Subcutaneous abdominal adipose tissue (tissue), 5 donors: ENCODE measurements around the gene CDC14B.

Experiments
- H3K27ac ChIP-seq: one replicate; pipeline ENCODE4 v1.7.0; 2013; ENCODE audit warnings: low read depth, mild to moderate bottlenecking, inconsistent platforms, low read length, moderate library complexity
- H3K27me3 ChIP-seq, 5 donors: one replicate each; pipeline ENCODE4 v1.7.0; 2013; ENCODE audit warnings: low read length in 5 of 5, inconsistent platforms in 1 of 5; ENCODE audit not compliant: control insufficient read depth in 5 of 5, insufficient read depth in 4 of 5
- H3K36me3 ChIP-seq, 5 donors: one replicate each; pipeline ENCODE4 v1.7.0; 2013; ENCODE audit warnings: low read length in 5 of 5; ENCODE audit not compliant: control insufficient read depth in 5 of 5, insufficient read depth in 5 of 5
- H3K4me1 ChIP-seq, 5 donors: one replicate each; pipeline ENCODE4 v1.7.0; 2013; ENCODE audit warnings: low read length in 5 of 5, mild to moderate bottlenecking in 3 of 5, moderate library complexity in 1 of 5; ENCODE audit not compliant: control insufficient read depth in 5 of 5, insufficient read depth in 5 of 5
- H3K4me3 ChIP-seq, 5 donors: one replicate each; pipeline ENCODE4 v1.7.0; 2013; ENCODE audit warnings: low read length in 5 of 5, low read depth in 1 of 5
- H3K9ac ChIP-seq, 5 donors: one replicate each; pipeline ENCODE4 v1.7.0; 2013; ENCODE audit warnings: low read length in 5 of 5, mild to moderate bottlenecking in 4 of 5, moderate library complexity in 3 of 5
- H3K9me3 ChIP-seq, 5 donors: one replicate each; pipeline ENCODE4 v1.7.0; 2013; ENCODE audit warnings: low read length in 5 of 5; ENCODE audit not compliant: control insufficient read depth in 5 of 5
- donor health status: healthy.
- donor health status: healthy.
- donor health status: healthy.
- donor health status: healthy.
- donor health status: healthy.

The CDC14B gene

DNA sequence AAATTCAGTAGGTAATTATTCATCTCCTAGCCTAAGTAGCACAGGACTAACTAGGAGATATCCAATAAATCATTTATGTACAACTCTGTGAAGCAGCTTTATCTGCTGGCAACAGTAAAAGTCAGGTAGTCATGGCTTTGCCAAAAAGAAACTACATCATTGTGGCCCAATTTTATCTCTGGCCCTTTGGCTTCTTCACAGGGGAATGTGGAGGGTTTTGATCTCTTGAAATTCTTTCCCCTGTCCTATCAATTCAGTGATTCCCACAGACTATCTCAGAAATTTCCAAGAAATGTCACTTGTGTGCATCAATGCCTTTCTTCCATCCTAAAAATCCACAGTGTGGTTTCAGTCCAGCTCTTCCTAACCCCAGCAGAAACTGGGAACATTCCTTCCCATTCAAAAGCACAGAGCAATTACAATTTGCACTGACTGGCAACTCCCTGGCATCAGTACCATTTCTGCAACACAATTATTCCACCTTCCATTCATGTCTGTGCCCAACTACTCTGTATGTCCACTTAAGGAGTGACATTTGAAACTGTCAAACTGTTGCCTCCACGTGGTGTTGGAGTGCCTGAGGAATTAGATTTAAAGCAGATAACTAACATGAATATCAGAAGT, 6.6 kb downstream of the CDC14B start:
- Histone ChIP-seq H3K9me3 (no peaks in the 10 kb centered on the region), H3K9ac (no peak overlapping the region), H3K4me1 (peaks cover 2 to 25% (median 8%) of the 10 kb centered on the region in 5 donors), H3K36me3 (no peaks in the 10 kb centered on the region), H3K27me3 (no peaks in the 10 kb centered on the region), H3K4me3 (no peak overlapping the region), H3K27ac (peak overlapping the region; percentile 3)

DNA sequence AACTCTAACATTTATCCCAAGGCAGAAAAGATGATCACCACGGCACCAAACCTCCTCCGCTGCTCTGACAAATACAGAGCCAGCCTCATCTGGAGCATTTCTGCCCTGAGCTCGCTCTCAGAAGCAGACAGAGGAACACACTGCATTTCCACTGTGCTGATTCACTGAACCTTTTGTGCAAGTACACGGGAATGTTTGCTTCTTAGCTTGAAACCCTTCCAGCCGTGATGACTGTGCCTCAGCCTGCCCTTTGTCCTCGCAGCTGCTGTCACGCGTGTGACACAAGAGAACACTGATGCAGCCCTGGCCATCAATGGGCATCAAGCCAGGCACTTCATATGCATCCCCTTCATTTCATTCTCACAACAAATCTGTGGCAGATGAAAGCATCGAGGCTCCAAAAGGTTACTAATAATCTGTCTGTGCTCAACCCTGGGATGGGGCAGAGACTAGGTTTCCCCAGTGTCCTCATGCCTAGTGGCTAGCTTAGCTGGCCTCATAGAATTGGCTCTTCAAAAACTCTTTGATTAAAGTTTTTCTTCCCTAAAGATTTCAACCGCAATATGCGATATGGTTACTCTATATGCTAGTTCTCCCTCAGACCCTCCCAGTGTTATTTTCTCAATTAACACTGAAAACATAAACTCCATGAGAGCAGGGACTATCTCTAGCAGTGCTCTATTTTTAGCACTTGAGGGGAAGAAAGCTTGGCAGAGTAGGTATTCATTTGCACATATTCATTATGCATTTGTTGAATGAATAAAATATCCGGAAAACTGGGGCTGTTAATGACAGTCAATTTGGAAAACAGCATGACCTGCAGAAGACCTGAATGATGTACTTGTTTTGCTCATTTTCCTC, 7.3 kb downstream of the CDC14B start:
- Histone ChIP-seq H3K36me3 (no peaks in the 10 kb centered on the region), H3K4me1 (peaks cover 2 to 23% (median 5%) of the 10 kb centered on the region in 5 donors), H3K9me3 (no peaks in the 10 kb centered on the region), H3K27ac (peak overlapping the region; percentile 55), H3K4me3 (peak overlapping the region in 1 of 5 donors; percentile 41), H3K9ac (peak overlapping the region in 1 of 5 donors; percentile 72), H3K27me3 (no peaks in the 10 kb centered on the region)

DNA sequence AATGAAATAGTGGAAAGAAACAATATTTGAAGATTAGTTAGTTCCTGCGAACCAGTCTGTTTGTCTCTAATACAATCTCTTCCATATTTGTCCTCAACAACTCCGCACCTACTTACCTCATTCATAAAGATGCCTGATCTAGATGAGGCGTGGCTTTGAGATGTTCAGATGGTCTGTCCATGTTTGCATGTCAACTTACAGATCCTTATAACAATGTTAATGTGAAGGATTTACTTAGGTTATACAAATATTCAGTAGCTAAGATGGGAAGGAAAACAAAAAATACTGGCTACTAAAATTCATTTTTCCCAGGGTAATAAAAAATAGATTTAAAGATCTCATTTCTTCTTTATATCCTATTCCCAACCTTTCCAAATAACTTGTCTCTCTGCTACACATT, 8.3 kb downstream of the CDC14B start:
- H3K9ac ChIP-seq = no peak overlapping the region
- no peaks in the 10 kb centered on the region for H3K36me3 ChIP-seq
- peak overlapping the region; percentile 55 for H3K27ac ChIP-seq
- H3K9me3 ChIP-seq = no peaks in the 10 kb centered on the region
- no peaks in the 10 kb centered on the region for H3K27me3 ChIP-seq
- H3K4me3 ChIP-seq = no peak overlapping the region
- H3K4me1 ChIP-seq = peaks cover 2 to 23% (median 5%) of the 10 kb centered on the region in 5 donors

DNA sequence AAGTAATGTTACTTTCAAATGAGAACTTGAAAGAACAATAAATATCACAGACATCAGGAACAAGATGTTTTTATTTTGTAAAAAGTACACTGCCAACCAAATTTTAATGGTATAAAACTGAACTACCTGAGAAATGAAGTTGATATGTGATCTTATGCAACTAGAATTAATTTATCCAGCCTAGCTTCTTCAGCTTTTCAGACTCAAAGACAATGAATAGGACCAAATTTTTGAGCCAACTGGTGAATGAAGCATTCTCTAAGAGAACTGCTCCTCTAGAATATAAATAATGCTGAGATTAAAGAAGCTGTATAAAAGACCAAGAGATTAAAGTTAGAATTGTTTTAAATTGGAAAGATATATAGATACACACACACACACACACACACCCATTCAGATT, 9.9 kb downstream of the CDC14B start:
- H3K9ac ChIP-seq = no peak overlapping the region
- no peaks in the 10 kb centered on the region for H3K36me3 ChIP-seq
- H3K27ac ChIP-seq = no peak overlapping the region
- H3K4me3 ChIP-seq = no peak overlapping the region
- H3K4me1 ChIP-seq = peaks cover 2 to 17% (median 5%) of the 10 kb centered on the region in 5 donors
- H3K27me3 ChIP-seq = no peaks in the 10 kb centered on the region
- no peaks in the 10 kb centered on the region for H3K9me3 ChIP-seq

DNA sequence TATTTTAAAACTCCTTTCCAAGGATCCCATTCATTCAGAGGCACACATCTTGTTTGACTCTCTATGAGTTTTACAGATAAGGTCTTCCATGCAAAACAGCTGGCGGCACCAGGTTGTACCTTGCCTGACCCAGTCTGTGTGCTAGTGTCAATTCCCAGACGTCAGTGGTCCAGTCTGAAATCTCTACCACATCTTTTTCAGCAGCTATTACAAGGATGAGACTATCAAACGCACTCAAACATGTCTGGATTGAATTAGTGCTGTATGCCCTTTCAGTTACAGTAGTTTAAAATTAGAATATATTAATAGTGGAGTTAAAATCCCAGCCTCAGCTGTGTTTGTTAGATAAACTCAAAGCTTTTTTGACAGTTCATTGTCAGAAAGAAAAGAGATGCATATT, 11.7 kb downstream of the CDC14B start:
- no peak overlapping the region for H3K9ac ChIP-seq
- H3K36me3 ChIP-seq = no peaks in the 10 kb centered on the region
- no peak overlapping the region for H3K4me3 ChIP-seq
- H3K27ac ChIP-seq = no peak overlapping the region
- H3K9me3 ChIP-seq = no peaks in the 10 kb centered on the region
- H3K27me3 ChIP-seq = no peaks in the 10 kb centered on the region
- peaks cover 2 to 20% (median 11%) of the 10 kb centered on the region in 5 donors for H3K4me1 ChIP-seq

DNA sequence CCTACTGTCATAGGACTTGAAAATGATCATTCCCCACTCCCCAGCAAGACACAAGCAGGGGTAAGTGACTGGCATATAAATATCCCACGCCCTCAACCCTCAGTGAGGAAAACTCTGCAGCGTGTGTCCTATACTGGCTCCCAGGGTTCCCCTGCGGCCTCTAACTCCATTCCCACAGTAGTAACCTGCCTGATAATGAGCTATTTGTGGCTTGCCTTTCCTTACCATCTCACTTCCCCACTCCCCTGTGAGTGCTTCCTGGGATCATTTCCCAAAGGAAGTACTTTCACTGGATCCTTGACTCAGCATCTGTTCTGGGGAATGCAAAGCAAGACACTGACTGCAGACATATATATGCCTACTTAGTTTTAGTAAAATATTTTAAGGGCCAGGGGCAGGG, 14.3 kb downstream of the CDC14B start:
- Histone ChIP-seq H3K4me1 (peaks cover 2 to 14% (median 6%) of the 10 kb centered on the region in 5 donors), H3K9ac (peak overlapping the region in 1 of 5 donors; percentile 39), H3K36me3 (no peaks in the 10 kb centered on the region), H3K27me3 (no peaks in the 10 kb centered on the region), H3K4me3 (no peak overlapping the region), H3K9me3 (no peaks in the 10 kb centered on the region), H3K27ac (no peak overlapping the region)

DNA sequence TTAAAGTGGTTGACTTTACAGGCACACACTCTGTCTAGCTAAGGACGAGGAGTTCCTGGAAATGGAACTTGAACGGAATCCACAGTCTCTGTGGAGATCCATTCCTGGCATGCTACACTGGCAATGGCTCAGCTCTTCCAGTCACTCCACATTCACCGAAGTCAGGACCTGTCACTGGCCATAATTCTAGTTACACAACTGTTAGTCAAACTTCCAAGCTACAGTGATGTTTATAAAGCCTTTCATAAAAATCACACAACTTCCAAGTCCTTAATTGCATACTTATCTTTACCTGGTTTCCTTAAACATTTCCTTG, 15.7 kb downstream of the CDC14B start:
- H3K4me3 ChIP-seq = peak overlapping the region in 1 of 5 donors; percentile 17
- peak overlapping the region; percentile 61 for H3K27ac ChIP-seq
- H3K36me3 ChIP-seq = no peaks in the 10 kb centered on the region

DNA sequence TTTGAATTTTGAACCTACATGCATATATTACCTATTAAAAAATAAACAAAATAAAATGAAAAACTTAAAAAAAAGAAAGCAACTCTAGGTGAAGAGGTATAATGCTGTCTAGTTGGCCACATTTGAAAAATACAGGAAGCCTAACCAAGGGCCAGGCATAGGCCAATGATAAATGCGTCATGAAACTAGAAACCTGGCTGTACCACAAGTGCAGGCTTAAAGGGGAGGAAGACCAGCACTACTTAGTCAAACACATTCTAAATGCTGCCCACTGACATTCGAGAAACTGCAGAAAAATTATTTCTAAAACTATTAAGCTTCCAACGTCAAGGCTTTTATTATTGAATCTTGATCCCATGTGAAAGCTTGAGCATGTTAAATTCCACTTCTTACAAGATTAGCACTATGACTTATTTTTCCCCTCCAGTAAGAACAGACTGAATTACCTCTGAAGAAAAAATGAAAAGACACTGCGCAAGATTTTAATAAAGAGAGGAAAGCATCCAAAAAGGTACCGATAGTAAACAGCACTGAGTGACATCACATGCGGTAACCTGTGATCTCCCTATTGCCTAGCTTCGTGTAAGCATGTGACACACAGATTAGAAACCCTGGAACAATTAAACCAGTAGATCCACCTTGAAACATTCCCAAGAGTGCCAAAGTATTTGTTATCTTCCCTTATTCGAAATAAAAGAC, 16.2 kb downstream of the CDC14B start:
- Histone ChIP-seq H3K4me3 (peak overlapping the region in 1 of 5 donors; percentile 17), H3K27me3 (no peaks in the 10 kb centered on the region), H3K36me3 (no peaks in the 10 kb centered on the region), H3K27ac (peak overlapping the region; percentile 61), H3K4me1 (peaks cover 2 to 14% (median 6%) of the 10 kb centered on the region in 5 donors), H3K9me3 (no peaks in the 10 kb centered on the region), H3K9ac (peak overlapping the region in 3 of 5 donors; percentile 53 to 61 (median 59))

More for the DNA sequence above, 15.7 kb downstream of the CDC14B start:
- Histone ChIP-seq H3K4me1 (peaks cover 2 to 14% (median 6%) of the 10 kb centered on the region in 5 donors), H3K27me3 (no peaks in the 10 kb centered on the region), H3K9me3 (no peaks in the 10 kb centered on the region), H3K9ac (peak overlapping the region in 3 of 5 donors; percentile 53 to 61 (median 59))

DNA sequence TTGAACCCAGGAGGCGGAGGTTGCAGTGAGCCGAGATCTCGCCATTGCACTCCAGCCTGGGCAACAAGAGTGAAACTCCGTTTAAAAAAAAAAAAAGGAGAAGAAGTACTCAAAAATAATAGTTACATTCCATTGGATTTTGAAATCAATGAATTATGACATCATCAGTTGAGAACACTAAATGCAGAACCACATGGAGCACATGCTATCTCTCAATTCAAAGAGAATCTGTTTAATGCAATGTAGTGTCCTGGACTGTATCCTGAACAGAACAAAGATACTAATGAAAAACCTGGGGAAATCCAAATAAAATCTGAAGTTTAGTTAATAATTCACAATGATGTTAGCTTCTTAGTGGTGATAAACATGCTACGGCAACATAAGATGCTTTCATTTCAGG, 20.3 kb downstream of the CDC14B start:
- no peak overlapping the region for H3K27ac ChIP-seq
- H3K27me3 ChIP-seq = no peaks in the 10 kb centered on the region
- H3K36me3 ChIP-seq = no peaks in the 10 kb centered on the region
- H3K9me3 ChIP-seq = no peaks in the 10 kb centered on the region
- H3K4me3 ChIP-seq = no peak overlapping the region
- H3K9ac ChIP-seq = no peak overlapping the region
- peaks cover 2 to 14% (median 6%) of the 10 kb centered on the region in 5 donors for H3K4me1 ChIP-seq
